ENCODE measurements around the gene PDE4D.
A peak's percentile ranks its signal among the peaks of the same experiment; 100 is the strongest.
"Not testable (repeated sequence)": the region's sequence is repeated elsewhere in the genome, so short reads cannot be mapped to it uniquely, and the experiment has no call there.

The PDE4D gene

DNA sequence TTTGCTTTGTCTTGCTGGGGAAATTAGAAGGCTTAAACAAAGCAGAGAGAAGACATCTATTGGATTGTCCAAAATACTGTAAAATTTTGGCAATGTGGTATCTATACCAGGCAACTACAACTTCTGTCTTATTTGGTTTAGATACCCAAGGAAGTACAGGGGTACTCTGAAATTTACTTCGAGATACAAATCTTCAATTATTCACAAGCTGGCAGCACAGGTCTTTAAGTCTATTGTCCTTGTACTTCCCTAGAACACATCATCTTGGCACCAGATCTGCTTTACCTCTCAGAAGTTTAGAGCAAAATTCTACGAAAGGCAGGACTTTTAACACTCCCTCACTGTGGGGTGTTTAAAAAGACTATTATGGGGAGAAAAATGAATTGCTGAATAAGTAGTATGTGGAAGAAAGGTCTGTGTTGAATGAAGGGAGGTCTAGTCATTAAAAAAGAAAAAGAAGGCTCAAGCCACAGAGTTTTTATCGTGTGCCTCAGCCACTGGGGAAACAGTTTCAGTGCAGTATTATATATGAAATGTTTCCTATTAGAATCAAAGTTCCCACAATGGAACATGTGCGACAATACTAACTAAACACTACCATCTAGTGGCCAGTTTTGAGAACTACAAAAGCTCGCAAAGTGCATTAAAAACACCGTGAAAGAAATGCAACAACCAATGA, 93.7 kb downstream of the PDE4D start:
- peak; percentile 49 for DNase-seq (ENCODE audit: low read depth)

DNA sequence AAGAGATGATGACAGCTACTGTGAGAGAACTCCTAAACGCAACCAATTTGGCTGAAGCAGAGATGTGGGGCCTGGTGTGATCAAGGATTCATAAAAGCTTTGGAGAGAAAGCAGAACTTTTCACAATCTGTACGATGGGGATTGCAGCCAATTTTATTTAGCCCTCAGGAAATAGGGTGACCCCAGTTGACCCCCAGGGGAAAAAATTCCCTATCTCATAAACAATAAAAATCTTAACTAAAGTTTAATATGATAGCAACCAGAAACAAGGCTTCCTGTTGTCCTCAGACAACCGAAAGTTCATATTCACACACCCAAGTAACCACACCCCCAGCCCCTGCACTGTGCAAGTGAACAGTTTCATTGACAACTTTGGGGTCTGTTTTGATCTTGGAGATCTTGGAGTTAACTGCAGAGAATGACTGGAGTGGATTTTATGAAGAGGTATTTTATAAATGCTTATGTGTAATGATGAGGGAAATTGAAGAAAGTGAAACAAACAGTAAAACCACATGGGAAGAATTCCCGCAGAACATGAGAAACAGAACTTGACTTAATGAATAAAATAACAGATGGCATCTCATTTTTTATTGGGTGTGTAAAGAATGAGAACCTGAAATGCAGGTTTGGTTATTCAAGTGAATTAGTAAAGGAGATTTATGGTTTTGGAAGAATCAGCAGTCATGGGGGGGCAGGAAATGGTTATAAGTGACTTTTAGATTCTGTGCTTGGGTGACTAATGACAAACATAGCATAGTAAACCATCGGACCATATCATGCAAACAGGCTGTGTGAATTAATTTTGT, 94.5 kb downstream of the PDE4D start:
- DNase-seq (ENCODE audit: low read depth), result no peak

DNA sequence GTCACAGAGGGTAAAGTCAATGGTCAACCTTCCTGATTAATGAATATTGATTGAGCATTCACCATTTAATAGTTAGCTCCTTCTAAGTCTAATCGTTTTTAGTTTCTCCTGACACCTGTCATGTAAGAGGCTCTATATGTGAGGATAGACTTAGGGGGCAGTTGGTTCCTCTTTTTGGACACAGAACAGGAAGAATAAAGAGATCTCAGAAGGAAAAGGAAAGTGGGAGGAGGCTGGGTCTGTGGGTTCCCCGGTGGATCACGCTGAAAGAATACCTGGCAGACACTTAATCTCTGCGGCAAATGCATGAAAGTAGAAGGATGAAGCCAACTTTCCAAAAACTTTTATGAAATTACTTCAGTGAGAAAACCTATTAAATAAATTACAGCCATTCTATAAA, 98.4 kb downstream of the PDE4D start:
- DNase-seq (ENCODE audit: low read depth), result no peak

DNA sequence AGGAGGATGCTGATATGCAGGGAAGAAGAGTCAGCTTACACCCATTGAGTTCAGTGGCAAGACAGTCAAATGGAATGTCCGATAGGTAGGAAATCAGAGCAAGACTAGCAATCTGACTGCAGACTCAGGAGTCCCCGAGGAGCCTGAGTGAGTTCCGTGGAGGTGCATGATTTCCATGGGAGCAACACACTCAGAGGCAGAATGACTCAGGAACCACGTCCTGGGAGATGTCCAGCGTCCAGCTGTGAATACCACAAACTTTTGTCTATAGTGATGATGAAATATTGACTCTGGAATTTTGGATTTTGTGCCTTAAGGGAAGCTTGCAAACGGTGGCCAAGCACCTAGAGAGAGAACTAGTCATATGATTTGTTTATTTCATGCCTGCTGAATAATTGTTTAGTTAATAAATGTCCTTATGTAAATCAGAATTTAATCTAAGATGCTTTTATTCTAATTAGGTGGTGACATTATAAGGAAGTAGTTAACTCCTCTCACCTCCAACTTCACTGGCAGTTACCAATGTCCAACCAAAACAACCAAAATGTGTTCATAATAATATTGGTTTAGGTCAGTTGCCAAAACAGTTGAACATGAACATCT, 100.4 kb downstream of the PDE4D start:
- peak; percentile 83 for DNase-seq (ENCODE audit: low read depth)

DNA sequence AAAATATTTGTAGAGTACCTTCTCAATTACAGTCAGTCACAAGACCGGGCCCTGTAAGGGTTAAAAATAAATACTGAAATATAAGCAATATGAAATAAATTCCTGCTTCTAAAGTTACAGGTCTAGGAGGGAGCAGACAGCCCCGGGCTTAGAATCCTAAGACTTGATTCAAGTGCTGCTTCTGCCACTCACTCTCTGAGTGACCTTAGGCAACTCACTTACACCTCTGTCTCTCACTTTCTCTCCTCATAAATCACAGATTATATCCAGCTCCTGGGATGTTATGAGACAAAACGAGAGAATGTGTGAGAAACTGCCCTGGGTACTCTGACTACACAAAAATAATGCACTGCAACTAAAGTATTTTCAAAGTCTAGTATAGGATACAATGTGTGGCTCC, 101.9 kb downstream of the PDE4D start:
- no peak for DNase-seq (ENCODE audit: low read depth)

DNA sequence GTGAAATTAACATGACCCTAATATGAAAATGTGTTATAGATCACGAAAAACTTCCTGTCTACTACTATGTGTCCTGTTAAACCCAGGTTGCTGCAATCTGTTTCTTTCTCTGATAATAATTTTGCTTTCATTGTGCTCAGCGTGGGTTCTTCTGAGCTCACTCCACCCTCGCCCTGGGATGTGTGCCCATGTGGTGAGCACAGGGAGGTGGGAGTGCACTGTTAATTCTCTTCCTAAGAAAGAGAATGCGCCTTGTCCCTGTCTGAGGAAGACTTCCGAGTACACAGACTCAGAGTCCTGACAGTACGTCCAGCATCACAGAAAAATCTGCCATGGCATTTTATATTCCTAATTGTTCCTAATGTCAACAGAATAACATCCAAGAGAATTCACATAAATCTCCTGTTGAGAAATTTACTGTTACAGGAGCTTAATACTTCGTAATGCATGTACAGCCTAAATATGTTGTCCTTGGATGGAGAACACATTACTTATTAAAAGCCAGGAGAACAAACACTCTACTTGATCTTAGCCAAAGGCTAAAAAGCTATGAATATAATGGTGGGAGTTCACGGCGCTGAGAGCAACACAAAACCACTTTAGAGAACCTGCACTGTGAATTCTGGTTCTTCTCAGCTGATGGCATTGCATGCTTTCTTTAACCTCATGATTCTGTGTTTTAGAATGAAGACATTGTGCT, 102.6 kb downstream of the PDE4D start:
- DNase-seq (ENCODE audit: low read depth), result peak; percentile 37

DNA sequence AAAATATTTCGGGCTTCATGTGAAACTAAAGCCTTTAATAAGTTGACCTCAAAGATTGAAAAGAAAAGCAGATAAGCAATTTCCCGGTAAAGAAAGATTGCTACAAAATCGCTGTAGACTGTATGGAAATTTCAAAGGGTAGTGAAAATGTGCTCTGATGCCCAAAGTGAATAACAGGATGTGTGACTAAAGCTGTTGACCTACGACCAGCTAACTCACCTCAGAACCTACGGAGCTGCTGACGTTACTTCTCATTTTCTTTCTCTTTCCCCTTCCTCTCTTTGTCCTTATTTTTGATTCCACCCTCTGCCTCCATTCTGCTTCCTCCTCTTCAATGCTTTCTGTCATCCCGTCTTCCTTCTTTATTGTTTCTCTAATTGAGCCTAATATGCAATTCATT, 103.2 kb downstream of the PDE4D start:
- DNase-seq (ENCODE audit: low read depth), result no peak

DNA sequence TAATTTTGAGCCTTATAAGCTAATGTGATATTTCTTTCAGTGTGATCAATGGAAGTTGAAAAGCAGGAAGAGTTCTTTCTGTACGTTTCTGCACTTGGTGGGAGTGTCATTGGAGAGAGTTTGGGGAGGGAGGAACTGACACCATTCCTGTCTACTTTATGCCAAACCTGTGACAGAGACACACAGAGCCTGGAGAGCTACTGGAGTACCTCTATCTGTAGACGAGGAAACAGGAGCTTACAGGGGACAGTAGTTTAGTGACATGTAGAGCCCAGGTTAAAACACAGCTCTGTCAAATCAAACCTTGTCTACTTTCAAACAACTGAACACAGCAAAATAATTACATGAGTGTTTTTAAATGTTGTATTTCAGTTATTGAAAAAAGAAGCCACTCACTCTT, 103.6 kb downstream of the PDE4D start:
- no peak for DNase-seq (ENCODE audit: low read depth)

DNA sequence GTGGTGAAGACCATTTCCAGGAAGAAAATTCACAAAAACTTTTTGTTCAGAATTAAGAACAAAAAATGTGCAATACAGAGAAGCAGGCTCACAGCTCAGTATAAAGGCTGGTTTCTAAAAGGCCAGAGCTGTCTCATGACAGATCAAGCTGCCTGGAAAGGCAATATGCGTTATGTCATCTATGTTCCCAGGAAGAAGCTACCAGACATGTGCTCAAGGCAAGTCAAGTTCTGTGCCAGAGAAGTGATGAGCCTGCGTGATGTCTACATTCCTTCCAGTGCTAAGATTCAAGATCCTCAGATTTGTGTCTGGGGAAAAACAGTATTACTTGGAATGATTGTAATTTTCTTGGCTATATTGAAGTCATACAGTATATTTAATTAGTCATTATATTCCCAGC, 104.3 kb downstream of the PDE4D start:
- peak; percentile 62 for DNase-seq (ENCODE audit: low read depth)

DNA sequence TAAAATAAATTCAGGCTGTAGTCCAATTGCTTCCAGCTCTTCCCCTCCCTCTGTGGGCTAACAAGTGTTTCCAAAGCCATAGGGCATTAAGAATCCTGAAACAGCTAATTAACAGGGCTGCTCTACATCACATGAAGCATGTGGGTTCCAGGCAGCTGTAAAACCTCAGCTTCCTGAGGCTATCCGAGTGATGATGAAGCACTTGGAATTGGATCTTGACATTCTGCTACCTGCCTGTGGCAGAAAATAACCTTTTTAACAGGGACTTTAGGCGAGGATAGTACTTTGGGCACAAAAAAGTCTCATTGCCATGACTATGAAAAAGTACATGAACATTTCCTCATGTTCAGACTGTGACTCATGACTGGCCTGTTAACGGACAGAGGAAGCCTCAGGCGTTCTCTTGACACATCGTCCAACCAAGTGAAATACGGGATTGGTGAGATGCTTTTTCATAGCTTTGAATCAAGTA, 107.2 kb downstream of the PDE4D start:
- peak; percentile 92 for DNase-seq (ENCODE audit: low read depth)

DNA sequence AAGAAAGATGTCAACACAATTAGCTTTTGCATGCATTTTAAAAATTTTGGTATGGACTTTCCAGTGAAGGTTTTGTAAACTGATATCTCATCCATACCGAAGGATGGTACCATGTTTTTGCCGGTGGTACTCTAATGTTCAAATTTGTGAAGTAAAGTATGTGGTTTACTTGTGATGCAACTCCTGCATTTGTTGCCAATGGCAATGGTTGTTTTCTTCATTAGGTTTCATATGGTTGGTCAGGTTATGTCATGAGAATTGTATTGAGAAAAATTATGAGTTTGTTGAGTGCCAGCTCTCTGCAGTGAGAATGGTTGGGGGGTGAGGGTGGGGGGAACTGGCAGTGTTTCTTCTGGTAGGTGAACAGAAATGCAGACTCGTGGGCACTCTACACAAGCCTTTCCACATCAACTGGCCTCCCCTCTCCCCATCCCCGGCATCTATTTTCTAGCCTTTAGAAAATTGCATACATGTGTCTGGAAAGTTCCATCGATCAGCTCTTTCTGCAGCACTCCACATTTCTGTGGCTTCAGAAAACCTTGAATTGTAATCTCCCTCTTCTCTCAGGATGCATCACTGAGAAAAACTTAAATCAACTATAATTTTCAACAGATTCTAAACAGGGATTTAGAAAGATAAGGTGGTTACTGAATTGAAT, 107.7 kb downstream of the PDE4D start:
- DNase-seq (ENCODE audit: low read depth), result peak; percentile 60

DNA sequence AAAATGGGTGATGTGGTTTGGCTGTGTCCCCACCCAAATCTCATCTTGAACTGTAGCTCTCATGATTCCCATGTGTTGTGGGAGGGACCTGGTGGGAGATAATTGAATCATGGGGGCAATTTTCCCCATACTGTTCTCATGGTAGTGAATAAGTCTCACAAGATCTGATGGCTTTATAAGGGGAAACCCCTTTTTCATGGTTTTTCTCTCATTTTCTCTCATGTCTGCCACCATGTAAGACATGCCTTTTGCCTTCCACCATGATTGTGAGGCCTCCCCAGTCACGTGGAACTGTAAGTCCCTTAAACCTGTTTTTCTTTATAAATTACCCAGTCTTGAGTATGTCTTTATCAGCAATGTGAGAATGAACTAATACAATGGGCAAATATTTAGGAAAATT, 108.8 kb downstream of the PDE4D start:
- not testable (repeated sequence) for DNase-seq (ENCODE audit: low read depth)

DNA sequence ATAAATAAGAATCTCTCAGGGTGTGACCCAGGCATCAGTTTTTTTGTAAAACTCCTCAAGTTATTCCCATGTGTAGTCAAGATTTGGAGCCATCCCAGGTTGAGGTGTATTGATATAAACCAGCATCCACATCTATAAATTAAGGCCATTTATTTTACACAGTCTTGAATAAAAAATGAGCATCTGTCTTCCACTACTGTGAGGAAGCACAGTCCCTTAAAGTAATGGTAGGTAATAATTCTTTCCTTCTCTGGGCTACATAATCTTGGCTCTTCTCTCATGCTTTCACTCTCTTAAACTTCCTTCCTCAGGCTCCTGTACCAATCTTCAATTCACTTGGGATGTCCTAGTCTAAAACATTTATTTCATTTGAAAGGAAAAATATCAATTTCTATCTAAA, 110.3 kb downstream of the PDE4D start:
- no peak for DNase-seq (ENCODE audit: low read depth)

DNA sequence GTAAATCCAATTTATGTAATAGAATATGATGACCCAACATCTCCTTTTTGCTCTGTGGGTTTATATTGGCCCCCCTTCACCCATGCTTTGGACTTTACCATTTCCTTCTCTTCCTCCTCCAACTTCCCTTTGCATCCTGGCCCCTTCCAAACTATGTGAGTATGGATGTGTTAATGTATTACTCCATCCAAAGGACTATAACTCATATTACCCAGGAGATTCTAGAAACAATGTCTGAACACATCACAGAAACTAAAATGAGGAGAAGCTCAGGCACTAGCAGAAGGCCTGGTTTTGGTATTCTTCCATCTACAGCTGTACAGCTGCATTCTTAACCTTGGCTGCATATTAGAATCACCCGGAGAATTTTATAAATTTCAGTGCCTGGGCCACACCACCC, 110.7 kb downstream of the PDE4D start:
- DNase-seq (ENCODE audit: low read depth), result no peak

DNA sequence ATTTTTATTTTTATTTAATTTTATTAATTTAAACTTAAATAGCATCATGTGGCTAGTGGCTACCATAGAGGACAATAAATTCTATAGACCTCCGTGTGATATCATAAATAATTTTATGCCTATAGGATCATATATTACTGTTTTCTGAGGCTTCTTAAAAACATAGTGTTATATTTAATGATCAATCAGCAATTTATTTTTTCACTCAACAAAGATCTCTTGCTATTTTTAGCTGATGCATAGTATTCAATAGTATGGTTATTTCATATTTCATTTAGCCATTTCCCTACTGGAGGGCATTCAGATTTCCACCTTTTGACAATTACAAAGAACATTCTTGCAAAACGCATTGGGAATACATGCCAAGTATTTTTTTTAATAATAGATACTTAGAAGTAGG, 114.1 kb downstream of the PDE4D start:
- DNase-seq (ENCODE audit: low read depth), result no peak

DNA sequence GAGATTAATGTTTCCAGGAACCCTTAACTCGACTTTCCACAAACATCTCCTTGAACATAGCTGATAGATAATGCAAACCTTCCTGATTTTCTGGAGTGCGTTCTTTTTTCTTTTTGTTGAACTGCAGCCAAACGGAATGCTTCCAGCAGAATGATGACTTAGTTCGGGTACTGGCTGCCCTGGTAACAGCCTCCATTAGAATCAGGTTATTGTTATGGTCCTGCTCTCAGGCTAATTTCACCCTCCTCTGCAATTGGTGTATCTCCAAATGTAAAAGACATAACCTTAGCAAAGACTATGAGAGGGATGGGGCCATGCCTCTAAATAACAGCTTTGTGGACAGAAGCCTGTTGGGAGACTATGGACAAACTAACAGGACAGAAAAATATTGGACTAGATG, 116.5 kb downstream of the PDE4D start:
- no peak for DNase-seq (ENCODE audit: low read depth)

DNA sequence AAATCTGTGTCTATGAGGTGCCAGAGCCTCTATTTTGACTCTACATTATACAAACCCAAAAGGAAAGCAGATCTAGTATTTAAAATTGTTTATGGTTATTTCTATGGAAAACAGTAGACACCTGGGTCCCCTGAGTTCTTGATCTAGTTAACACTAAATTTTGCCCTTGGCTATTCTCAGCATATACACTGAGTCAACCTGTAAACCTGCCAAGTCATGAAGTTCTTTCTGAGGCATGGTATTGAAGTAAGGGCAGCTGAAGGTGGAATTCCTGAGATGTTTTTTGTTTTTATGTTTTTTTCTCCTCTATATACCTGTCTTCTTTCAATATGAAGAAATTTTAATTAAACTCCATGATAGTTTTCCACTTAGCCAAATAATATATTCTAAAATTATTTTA, 120.2 kb downstream of the PDE4D start:
- peak; percentile 24 for DNase-seq (ENCODE audit: low read depth)

DNA sequence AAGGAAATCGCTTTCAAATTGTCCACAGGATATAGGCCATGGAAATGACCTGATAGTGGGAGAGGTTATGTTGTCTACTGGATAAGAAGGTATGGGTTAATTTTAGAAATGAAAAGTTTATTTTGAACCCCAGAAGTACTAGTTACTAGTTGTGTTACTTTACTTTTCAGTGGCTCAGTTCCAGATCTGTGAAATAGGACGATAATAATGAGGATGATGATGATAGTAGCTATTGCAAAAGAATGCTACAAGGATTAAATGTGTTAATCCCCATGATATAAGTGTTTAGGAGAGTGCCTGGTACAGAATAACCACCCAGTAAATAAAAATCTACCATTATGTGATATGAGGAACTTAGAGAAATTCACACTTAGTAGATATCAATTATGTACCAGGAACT, 120.8 kb downstream of the PDE4D start:
- DNase-seq (ENCODE audit: low read depth), result no peak

DNA sequence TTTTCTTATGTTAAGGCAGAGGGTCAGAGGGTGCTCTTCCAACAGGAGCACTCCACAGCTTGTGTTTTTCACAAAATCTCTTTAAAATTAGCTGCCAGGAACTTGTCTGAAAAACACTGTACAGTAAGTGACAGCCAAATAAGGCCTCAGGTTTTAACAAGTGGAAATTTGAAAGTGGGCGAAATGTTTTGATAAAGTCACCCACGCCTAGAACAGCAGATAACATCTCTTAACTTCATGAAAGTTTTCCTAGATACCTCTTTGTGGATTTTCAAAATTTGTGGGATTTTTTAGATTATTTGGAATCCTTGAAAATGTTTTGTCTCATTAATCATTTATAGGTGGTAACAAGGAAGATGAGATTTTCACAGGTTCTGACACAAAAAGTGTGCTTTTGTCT, 121.3 kb downstream of the PDE4D start:
- DNase-seq (ENCODE audit: low read depth), result no peak

DNA sequence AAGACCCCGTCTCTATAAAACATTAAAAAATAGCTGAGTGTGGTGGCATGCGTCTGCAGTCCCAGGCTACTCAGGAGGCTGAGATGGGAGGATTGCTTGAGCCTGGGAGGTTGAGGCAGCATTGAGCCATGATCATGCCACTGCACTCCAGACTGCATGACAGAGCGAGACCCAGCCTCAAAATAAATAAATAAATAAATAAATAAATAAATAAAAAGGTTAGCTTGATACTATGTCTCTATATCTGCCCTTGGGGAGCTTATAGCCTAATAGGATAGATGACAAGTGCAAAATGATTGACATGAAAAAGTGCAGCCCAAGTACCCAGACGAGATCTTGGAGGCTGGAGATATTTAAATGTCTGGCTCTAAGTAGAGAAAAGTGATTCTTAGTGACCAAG, 122.6 kb downstream of the PDE4D start:
- DNase-seq (ENCODE audit: low read depth), result no peak

DNA sequence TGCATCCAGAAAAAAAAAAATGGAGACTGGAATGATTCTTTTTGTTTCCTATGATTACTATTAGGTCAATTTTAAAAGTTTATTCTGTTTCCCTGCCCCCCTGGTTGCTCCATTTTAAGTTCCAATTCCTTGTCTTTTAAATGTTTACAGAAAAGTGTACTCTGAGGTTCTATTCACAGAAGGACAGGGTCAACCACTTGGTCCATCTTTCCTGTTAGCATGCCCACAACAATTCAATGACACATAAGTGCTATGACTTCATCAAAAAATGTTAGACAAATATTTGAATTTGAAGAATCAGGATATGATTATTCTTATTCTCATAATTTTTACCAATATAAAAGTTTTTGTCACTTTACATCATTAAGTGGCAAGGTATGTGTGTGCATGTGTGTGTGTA, 123.7 kb downstream of the PDE4D start:
- DNase-seq (ENCODE audit: low read depth), result peak; percentile 37

DNA sequence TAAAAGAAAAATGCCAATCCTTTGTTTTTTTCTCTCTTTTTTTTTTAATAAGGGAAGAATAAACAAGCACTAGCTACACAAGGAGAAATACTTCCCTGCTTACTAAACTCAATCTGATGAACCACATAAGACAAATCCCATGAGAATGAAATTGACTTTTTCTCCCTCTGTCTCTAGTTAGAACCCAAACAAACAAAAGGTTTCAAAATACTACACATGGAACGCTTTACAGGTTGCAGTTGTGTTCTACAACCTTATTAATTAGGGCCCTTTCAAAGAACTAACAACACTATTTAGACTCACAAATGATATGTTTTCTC, 124.5 kb downstream of the PDE4D start:
- DNase-seq (ENCODE audit: low read depth), result peak; percentile 51

All from amniotic epithelial cell (primary cell).